PFSK-1 (cell line): Measurements from ENCODE around the gene CERCAM.

Experiments
- POLR2AphosphoS5 ChIP-seq: IDR thresholded peaks from 2 replicates; pipeline ENCODE4 v1.6.1; 2012; ENCODE audit warnings: low read depth, mild to moderate bottlenecking, control low read depth, low read length, moderate library complexity
- REST ChIP-seq, 2 experiments: IDR thresholded peaks; 2 replicates each; pipeline versions ENCODE4 v1.6.1 to v1.8.0; 2011 to 2012; ENCODE audit warnings: low read depth in 2 of 2, low read length in 2 of 2, control low read depth in 1 of 2, inconsistent platforms in 1 of 2, mild to moderate bottlenecking in 1 of 2, moderate library complexity in 1 of 2; ENCODE audit not compliant: insufficient read depth in 1 of 2
- SIN3A ChIP-seq: IDR thresholded peaks from 2 replicates; pipeline ENCODE4 v1.6.1; 2012; ENCODE audit warnings: mild to moderate bottlenecking, low read length, moderate library complexity, borderline replicate concordance; ENCODE audit not compliant: insufficient read depth
- TAF1 ChIP-seq: IDR thresholded peaks from 2 replicates; pipeline ENCODE4 v1.6.1; 2012; ENCODE audit warnings: low read length, control low read depth, borderline replicate concordance; ENCODE audit not compliant: insufficient read depth

- TF ChIP-seq REST (IDR thresholded peaks at IDR 0.05; ENCODE audit: insufficient read depth in 1 of 2, low read depth in 2 of 2, low read length in 2 of 2) (no peak), TAF1 (no peak), SIN3A (no peak), POLR2AphosphoS5 (no peak)
Observed at GRCh38 chr9:128390150-128390812, 30.4 kb upstream of the CERCAM start.
